GM23338 (cell line): Measurements from ENCODE around the gene SCN3B.

ENCODE experiments used
- CREB1 ChIP-seq: fragments of 250-450 bp; sonication (Bioruptor Pico); IDR thresholded peaks from 2 replicates; pipeline ENCODE4 v1.5.0; 2020; ENCODE audit warnings: low read depth, mild to moderate bottlenecking, moderate library complexity
- CTCF ChIP-seq, 2 experiments: fragments of 200-600 bp in 1 of 2; sonication (generic) in 1 of 2; conservative IDR thresholded peaks; 2 replicates each; pipeline versions ENCODE4 v1.5.1 to v1.6.1; 2016 to 2017; ENCODE audit warnings: antibody characterized with exemption in 2 of 2, low read depth in 2 of 2, mild to moderate bottlenecking in 2 of 2, moderate library complexity in 1 of 2
- ETS1 ChIP-seq: IDR thresholded peaks from 2 replicates; pipeline ENCODE4 v1.6.1; 2016; ENCODE audit warnings: antibody characterized with exemption
- EZH2 ChIP-seq: fragments of 200-600 bp; sonication (generic); IDR thresholded peaks from one replicate; pipeline ENCODE4 v1.8.0; 2017; ENCODE audit warnings: antibody characterized with exemption, mild to moderate bottlenecking, low read depth; ENCODE audit not compliant: unreplicated experiment
- EZH2phosphoT487 ChIP-seq: fragments of 200-600 bp; sonication (generic); IDR thresholded peaks from one replicate; pipeline ENCODE4 v1.8.1; 2018; ENCODE audit warnings: antibody characterized with exemption; ENCODE audit not compliant: unreplicated experiment
- JUNB ChIP-seq: IDR thresholded peaks from one replicate; pipeline ENCODE4 v1.6.1; 2016; ENCODE audit warnings: antibody characterized with exemption; ENCODE audit not compliant: unreplicated experiment
- POLR2AphosphoS5 ChIP-seq: IDR thresholded peaks from 2 replicates; pipeline ENCODE4 v1.6.1; 2016; ENCODE audit warnings: antibody characterized with exemption, low read depth
- REST ChIP-seq: IDR thresholded peaks from one replicate; pipeline ENCODE4 v1.6.1; 2018; ENCODE audit warnings: antibody characterized with exemption; ENCODE audit not compliant: unreplicated experiment

- peak; percentile 21 to 42; a peak in 2 of 4 replicates for TF ChIP-seq CTCF (conservative IDR thresholded peaks at IDR 0.05; ENCODE audit: low read depth in 2 of 2)
- no peak for TF ChIP-seq REST
- no peak for TF ChIP-seq EZH2
- no peak for TF ChIP-seq EZH2phosphoT487
- TF ChIP-seq POLR2AphosphoS5, result no peak
- TF ChIP-seq CREB1 (CRISPR knock-in tag), result no peak
- TF ChIP-seq ETS1, result no peak
- TF ChIP-seq JUNB, result no peak
These were observed 52.7 kb downstream of the SCN3B start for GRCh38 chr11:123601743-123602142.
